ENCODE measurements around the gene RCN2. TPM values are rescaled to one million over a fixed set of nuclear protein-coding genes. Genes with fewer than 3 reads are reported as not detected.

RCN2 gene
- total and polyA plus RNA-seq, 2 of the 13 experiments (the other 11 are each of a cell fraction or from before 2014, with no cell fraction given): 84.4 to 89.0 TPM

- H3K9ac ChIP-seq (ENCODE audit: insufficient read depth, low read depth, low read length): no peak overlapping the region
- in situ Hi-C loops (cut with HindIII; ENCODE audit: extremely low pct_ligation_motif_present, low pct_unique_long_range_greater_than_20kb) (no loop called here), intact Hi-C loops (cut with micrococcal nuclease; ENCODE audit: unreplicated experiment) (no loop called here)
- FAIRE-seq (no peak), DNase-seq (ENCODE audit: low spot score) (no peak), ATAC-seq (no peak)
- H3K4me1 ChIP-seq (ENCODE audit: insufficient read depth, low read length): peaks cover 18% of the 10 kb centered on the region
- no peaks in the 10 kb centered on the region for H3K27me3 ChIP-seq (ENCODE audit: control insufficient read depth in 1 of 2, insufficient read depth in 2 of 2, low read length in 2 of 2)
- no peaks in the 10 kb centered on the region for H3K9me3 ChIP-seq (ENCODE audit: low read length)
- POLR2A ChIA-PET: interaction anchor here (1.4 kb wide), 1 partner anchor 10 kb away, joined by 3 read pairs; the partner anchor contains the start of gene RCN2
- no peak overlapping the region for H3K4me2 ChIP-seq (ENCODE audit: low read depth, low read length)
- no peaks in the 10 kb centered on the region for H3K79me2 ChIP-seq (ENCODE audit: insufficient read depth, low read length)
- whole genome bisulfite sequencing (ENCODE audit: low lambda C conversion rate): 93% methylated on average over 2 of the region's 2 CpGs
- no TSS peak for BruUV-seq (replicated peaks)
- peaks cover 3 to 25% of the 10 kb centered on the region in 2 experiments; a peak in 3 of 5 replicates for H3K36me3 ChIP-seq (replicated peaks in 1 of 2; ENCODE audit: control insufficient read depth in 1 of 2, insufficient read depth in 2 of 2, low read length in 2 of 2)
- H2AFZ ChIP-seq (ENCODE audit: low read length): no peak overlapping the region
- H3K4me3 ChIP-seq (replicated peaks in 1 of 3; ENCODE audit: insufficient read depth in 1 of 3, low read depth in 2 of 3, low read length in 3 of 3): no peak overlapping the region
- CTCF ChIA-PET (ENCODE audit: low intra/inter-chr PET ratio, low total read pairs): no interaction called here
- no peaks in the 10 kb centered on the region for H4K20me1 ChIP-seq (ENCODE audit: insufficient read depth, low read length)
- no peak overlapping the region for H3K27ac ChIP-seq (ENCODE audit: extremely low read length, insufficient read depth, low read length)
- TF ChIP-seq ZNF326 (CRISPR knock-in tag; IDR thresholded peaks at IDR 0.05; ENCODE audit: borderline replicate concordance) (no peak), ZSCAN29 (CRISPR knock-in tag; conservative IDR thresholded peaks at IDR 0.05) (no peak), ZNF75D (CRISPR knock-in tag; IDR thresholded peaks at IDR 0.05; ENCODE audit: borderline replicate concordance) (no peak), DNMT3B (CRISPR knock-in tag; conservative IDR thresholded peaks at IDR 0.05) (no peak), SMARCE1 (IDR thresholded peaks at IDR 0.05; ENCODE audit: borderline replicate concordance) (no peak), ZNF672 (CRISPR knock-in tag; IDR thresholded peaks at IDR 0.05) (no peak), HOXA5 (CRISPR knock-in tag; IDR thresholded peaks at IDR 0.05) (no peak), FOXP4 (CRISPR knock-in tag; IDR thresholded peaks at IDR 0.05) (no peak), ZNF510 (CRISPR knock-in tag; IDR thresholded peaks at IDR 0.05; ENCODE audit: low read depth) (no peak), ZNF333 (CRISPR knock-in tag; IDR thresholded peaks at IDR 0.05; ENCODE audit: borderline replicate concordance) (no peak), GABPA (IDR thresholded peaks at IDR 0.05; ENCODE audit: low read depth, low read length) (no peak), GABPA (CRISPR knock-in tag; IDR thresholded peaks at IDR 0.05; ENCODE audit: low read depth) (no peak), ZNF687 (CRISPR knock-in tag; IDR thresholded peaks at IDR 0.05) (no peak), ZNF720 (CRISPR knock-in tag; IDR thresholded peaks at IDR 0.05) (no peak), THRA (CRISPR knock-in tag; IDR thresholded peaks at IDR 0.05; ENCODE audit: borderline replicate concordance) (no peak), HOXD1 (CRISPR knock-in tag; IDR thresholded peaks at IDR 0.05) (no peak), NR2C2 (CRISPR knock-in tag; IDR thresholded peaks at IDR 0.05; ENCODE audit: borderline replicate concordance) (no peak)
- TF ChIP-seq, protein P1, sequence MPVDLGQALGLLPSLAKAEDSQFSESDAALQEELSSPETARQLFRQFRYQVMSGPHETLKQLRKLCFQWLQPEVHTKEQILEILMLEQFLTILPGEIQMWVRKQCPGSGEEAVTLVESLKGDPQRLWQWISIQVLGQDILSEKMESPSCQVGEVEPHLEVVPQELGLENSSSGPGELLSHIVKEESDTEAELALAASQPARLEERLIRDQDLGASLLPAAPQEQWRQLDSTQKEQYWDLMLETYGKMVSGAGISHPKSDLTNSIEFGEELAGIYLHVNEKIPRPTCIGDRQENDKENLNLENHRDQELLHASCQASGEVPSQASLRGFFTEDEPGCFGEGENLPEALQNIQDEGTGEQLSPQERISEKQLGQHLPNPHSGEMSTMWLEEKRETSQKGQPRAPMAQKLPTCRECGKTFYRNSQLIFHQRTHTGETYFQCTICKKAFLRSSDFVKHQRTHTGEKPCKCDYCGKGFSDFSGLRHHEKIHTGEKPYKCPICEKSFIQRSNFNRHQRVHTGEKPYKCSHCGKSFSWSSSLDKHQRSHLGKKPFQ (CRISPR knock-in tag; IDR thresholded peaks at IDR 0.05; ENCODE audit: insufficient replicate concordance): no peak
Observed at GRCh38 chr15:76941636-76942035, 10.1 kb downstream of the RCN2 start.
